ENCODE data around the gene RSRC1.

DNA sequence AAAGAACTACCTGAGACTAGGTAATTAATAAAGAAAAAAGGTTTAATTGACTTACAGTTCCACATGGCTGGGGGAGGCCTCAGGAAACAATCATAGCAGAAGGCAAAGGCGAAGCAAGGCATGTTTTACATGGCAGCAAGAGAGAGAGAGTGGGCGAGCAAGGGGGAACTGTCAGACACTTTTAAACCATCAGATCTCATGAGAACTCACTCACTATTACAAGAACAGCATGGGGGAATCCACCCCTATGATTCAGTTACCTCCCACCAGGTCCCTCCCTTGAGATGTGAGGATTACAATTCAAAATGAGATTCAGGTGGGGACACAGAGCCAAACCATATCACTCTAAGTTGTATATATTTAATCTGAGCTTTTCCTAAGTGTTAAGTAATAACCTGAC lies 382.1 kb downstream of the RSRC1 start:
- TF ChIP-seq, protein P1, sequence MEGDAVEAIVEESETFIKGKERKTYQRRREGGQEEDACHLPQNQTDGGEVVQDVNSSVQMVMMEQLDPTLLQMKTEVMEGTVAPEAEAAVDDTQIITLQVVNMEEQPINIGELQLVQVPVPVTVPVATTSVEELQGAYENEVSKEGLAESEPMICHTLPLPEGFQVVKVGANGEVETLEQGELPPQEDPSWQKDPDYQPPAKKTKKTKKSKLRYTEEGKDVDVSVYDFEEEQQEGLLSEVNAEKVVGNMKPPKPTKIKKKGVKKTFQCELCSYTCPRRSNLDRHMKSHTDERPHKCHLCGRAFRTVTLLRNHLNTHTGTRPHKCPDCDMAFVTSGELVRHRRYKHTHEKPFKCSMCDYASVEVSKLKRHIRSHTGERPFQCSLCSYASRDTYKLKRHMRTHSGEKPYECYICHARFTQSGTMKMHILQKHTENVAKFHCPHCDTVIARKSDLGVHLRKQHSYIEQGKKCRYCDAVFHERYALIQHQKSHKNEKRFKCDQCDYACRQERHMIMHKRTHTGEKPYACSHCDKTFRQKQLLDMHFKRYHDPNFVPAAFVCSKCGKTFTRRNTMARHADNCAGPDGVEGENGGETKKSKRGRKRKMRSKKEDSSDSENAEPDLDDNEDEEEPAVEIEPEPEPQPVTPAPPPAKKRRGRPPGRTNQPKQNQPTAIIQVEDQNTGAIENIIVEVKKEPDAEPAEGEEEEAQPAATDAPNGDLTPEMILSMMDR (conservative IDR thresholded peaks at IDR 0.05) = no peak
- TF ChIP-seq EZH2 (IDR thresholded peaks at IDR 0.05; ENCODE audit: low read depth) = no peak

All from PC-9 (cell line).